HCT116 (cell line): Measurements from ENCODE around the gene KMT2E. TPM values are rescaled to one million over a fixed set of nuclear protein-coding genes. Genes with fewer than 3 reads are reported as not detected.

Source experiments
- ATAC-seq: fragments of 200-7000 bp; cut with Tn5 transposase; 2 replicates; pipeline ENCODE4 v1.9.1; 2020; ENCODE audit warnings: mild to moderate bottlenecking, moderate library complexity
- BruUV-seq: library from RNA; stranded (reverse); fragments of 400-500 nt; replicated peaks from 2 replicates; lab custom pipeline; 2021; lab: Mats Ljungman, UMichigan
- CTCF ChIA-PET: fragments of 300-600 bp; sonication (Branson Sonifier 250); formaldehyde crosslinking; loops from one replicate; lab custom pipeline; 2021; ENCODE audit warnings: antibody characterized with exemption; lab: Charles Lee
- POLR2A ChIA-PET: fragments of 300-600, 350-600 bp; sonication (Branson Sonifier 250); formaldehyde crosslinking; loops from one replicate; lab custom pipeline; 2021; ENCODE audit warnings: antibody characterized with exemption; lab: Charles Lee
- RAD21 ChIA-PET, 2 experiments: fragments of 300-600 bp; sonication (Branson Sonifier 250); formaldehyde crosslinking; loops; one replicate each; lab custom pipeline; 2023; ENCODE audit warnings: low total read pairs in 2 of 2; ENCODE audit not compliant: uncharacterized antibody in 2 of 2, unreplicated experiment in 2 of 2, low non-redundant PET in 1 of 2; lab: Charles Lee
- DNase-seq: peaks from one replicate; pipeline ENCODE4 v3.0.0-alpha.2; 2010; ENCODE audit warnings: low read depth, low spot score
- H2AFZ ChIP-seq: fragments of 200-600 bp; shearing (Covaris generic), sonication (generic); 2 replicates; pipeline ENCODE4 v1.6.1; 2017; ENCODE audit warnings: low read depth, mixed run types, mixed read lengths, antibody characterized with exemption, low read length; ENCODE audit not compliant: poor library complexity, severe bottlenecking
- H3K27ac ChIP-seq: 2 replicates; pipeline ENCODE4 v1.5.1; 2012; ENCODE audit warnings: low read depth, low read length
- H3K27me3 ChIP-seq: fragments of 200-600 bp; sonication (generic); 2 replicates; pipeline ENCODE4 v1.6.1; 2016; ENCODE audit warnings: mixed run types, low read length, mixed read lengths; ENCODE audit not compliant: insufficient read depth
- H3K36me3 ChIP-seq, 2 experiments: fragments of 200-500 bp in 1 of 2; fragments of 200-600 bp in 1 of 2; sonication (Bioruptor generic) in 1 of 2; sonication (generic) in 1 of 2; 2 replicates each; pipeline versions ENCODE4 v1.5.1 to v1.6.1; 2014 to 2016; ENCODE audit warnings: low read length in 2 of 2, inconsistent platforms in 1 of 2, mixed read lengths in 1 of 2, mixed run types in 1 of 2; ENCODE audit not compliant: insufficient read depth in 2 of 2, control insufficient read depth in 1 of 2
- H3K4me1 ChIP-seq, 2 experiments: fragments of 200-600 bp in 1 of 2; sonication (generic) in 1 of 2; 2 replicates each; pipeline versions ENCODE4 v1.5.1 to v1.6.1; 2012 to 2017; ENCODE audit warnings: low read length in 2 of 2, inconsistent platforms in 1 of 2, mild to moderate bottlenecking in 1 of 2, mixed read lengths in 1 of 2, mixed run types in 1 of 2, moderate library complexity in 1 of 2; ENCODE audit not compliant: insufficient read depth in 2 of 2, control insufficient read depth in 1 of 2
- H3K4me2 ChIP-seq: fragments of 200-600 bp; sonication (generic); 2 replicates; pipeline ENCODE4 v1.6.1; 2017; ENCODE audit warnings: mixed run types, low read length, mixed read lengths
- H3K4me3 ChIP-seq, 2 experiments: fragments of 200-600 bp in 1 of 2; sonication (generic) in 1 of 2; replicated peaks in 1 of 2; 2 replicates each; pipeline ENCODE4 v1.5.1; 2011 to 2016; ENCODE audit warnings: low read length in 2 of 2, control low read depth in 1 of 2, low read depth in 1 of 2, mild to moderate bottlenecking in 1 of 2, mixed read lengths in 1 of 2, mixed run types in 1 of 2
- H3K79me2 ChIP-seq: fragments of 200-600 bp; sonication (generic); 2 replicates; pipeline ENCODE4 v1.6.1; 2017; ENCODE audit warnings: mild to moderate bottlenecking, mixed run types, low read length, moderate library complexity, mixed read lengths; ENCODE audit not compliant: insufficient read depth
- H3K9ac ChIP-seq: fragments of 200-600 bp; sonication (generic); 2 replicates; pipeline ENCODE4 v1.6.1; 2016; ENCODE audit warnings: low read length, mixed read lengths
- H3K9me2 ChIP-seq: fragments of 200-600 bp; sonication (generic), shearing (Covaris generic); 2 replicates; pipeline ENCODE4 v1.6.1; 2017; ENCODE audit warnings: mixed run types, mild to moderate bottlenecking, moderate library complexity; ENCODE audit not compliant: insufficient read depth
- H3K9me3 ChIP-seq, 2 experiments: fragments of 200-500 bp in 1 of 2; fragments of 200-600 bp in 1 of 2; sonication (Bioruptor generic) in 1 of 2; sonication (generic) in 1 of 2; 2 replicates each; pipeline ENCODE4 v1.6.1; 2014 to 2017; ENCODE audit warnings: low read length in 2 of 2, mixed read lengths in 2 of 2, inconsistent platforms in 1 of 2, low read depth in 1 of 2, mild to moderate bottlenecking in 1 of 2, mixed run types in 1 of 2, moderate library complexity in 1 of 2; ENCODE audit not compliant: control insufficient read depth in 1 of 2, insufficient read depth in 1 of 2
- H4K20me1 ChIP-seq: fragments of 200-600 bp; sonication (generic), shearing (Covaris generic); 2 replicates; pipeline ENCODE4 v1.6.1; 2017; ENCODE audit warnings: mixed run types, mild to moderate bottlenecking, moderate library complexity; ENCODE audit not compliant: insufficient read depth
- CBX3 ChIP-seq: IDR thresholded peaks from 2 replicates; pipeline ENCODE4 v1.6.1; 2012; ENCODE audit warnings: low read depth
- CEBPB ChIP-seq: IDR thresholded peaks from 2 replicates; pipeline ENCODE4 v1.6.1; 2012; ENCODE audit warnings: low read depth
- EGR1 ChIP-seq: IDR thresholded peaks from 2 replicates; pipeline ENCODE4 v1.6.1; 2012; ENCODE audit warnings: low read depth
- ELF1 ChIP-seq: IDR thresholded peaks from 2 replicates; pipeline ENCODE4 v1.6.1; 2012; ENCODE audit warnings: low read depth, borderline replicate concordance
- EZH2 ChIP-seq: fragments of 200-600 bp; sonication (generic); IDR thresholded peaks from 2 replicates; pipeline ENCODE4 v1.6.1; 2017; ENCODE audit warnings: antibody characterized with exemption, mixed run types
- EZH2phosphoT487 ChIP-seq: fragments of 200-600 bp; IDR thresholded peaks from 2 replicates; pipeline ENCODE4 v1.6.1; 2018; ENCODE audit warnings: antibody characterized with exemption, borderline replicate concordance
- FOSL1 ChIP-seq: IDR thresholded peaks from 2 replicates; pipeline ENCODE4 v1.6.1; 2012; ENCODE audit warnings: low read depth
- POLR2AphosphoS5 ChIP-seq: IDR thresholded peaks from 2 replicates; pipeline ENCODE4 v1.6.1; 2011; ENCODE audit warnings: mild to moderate bottlenecking, low read depth, low read length, moderate library complexity
- REST ChIP-seq: IDR thresholded peaks from 2 replicates; pipeline ENCODE4 v1.6.1; 2012; ENCODE audit warnings: low read depth
- SP1 ChIP-seq: IDR thresholded peaks from 2 replicates; pipeline ENCODE4 v1.6.1; 2012; ENCODE audit warnings: low read depth
- SRF ChIP-seq: IDR thresholded peaks from 2 replicates; pipeline ENCODE4 v1.6.1; 2012; ENCODE audit warnings: low read depth
- intact Hi-C: fragments of 100-400 bp; cut with micrococcal nuclease; formaldehyde crosslinking; loops from 2 replicates; pipeline ENCODE4 v1.10.0; 2022
- total RNA-seq: library from RNA; stranded (reverse); gene quantifications from one replicate; pipeline ENCODE4 v1.2.1, GENCODE V29; 2021; ENCODE audit not compliant: unreplicated experiment

The KMT2E gene
- total RNA-seq, 1 experiment from 2014 or later: 39.8 TPM

DNA sequence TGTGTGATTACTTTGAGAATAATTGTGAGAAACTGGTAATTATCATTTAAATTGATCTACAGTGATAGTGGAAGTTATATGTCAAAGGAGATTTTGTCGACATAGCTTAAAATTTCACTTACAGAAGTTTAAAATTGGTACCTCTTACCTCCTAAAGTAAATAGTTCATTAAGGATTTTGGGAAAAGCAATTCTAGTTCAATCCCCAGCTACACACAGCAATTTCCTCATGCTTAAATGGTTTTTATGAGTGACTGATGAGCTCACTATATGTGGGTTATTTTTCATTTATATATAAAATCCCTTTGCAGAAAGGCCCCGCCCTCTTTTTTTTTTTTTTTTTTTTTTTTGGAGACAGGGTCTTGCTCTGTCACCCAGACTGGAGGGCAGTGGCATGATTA is 12.7 kb downstream of the KMT2E start:
- Histone ChIP-seq H3K9me2 (no peaks in the 10 kb centered on the region), H3K9ac (no peak overlapping the region), H3K79me2 (peaks cover 98% of the 10 kb centered on the region), H2AFZ (no peak overlapping the region), H3K4me3 (no peak overlapping the region), H3K4me2 (no peak overlapping the region), H4K20me1 (peaks cover 15% of the 10 kb centered on the region), H3K36me3 (no peaks in the 10 kb centered on the region), H3K27ac (no peak overlapping the region), H3K9me3 (no peaks in the 10 kb centered on the region), H3K27me3 (no peaks in the 10 kb centered on the region), H3K4me1 (no peaks in the 10 kb centered on the region)
- POLR2A ChIA-PET: no interaction called here
- DNase-seq: no peak
- ATAC-seq: no peak
- no peak for TF ChIP-seq ELF1
- TF ChIP-seq POLR2AphosphoS5: no peak
- no peak for TF ChIP-seq EZH2phosphoT487
- no peak for TF ChIP-seq EZH2
- TF ChIP-seq FOSL1: no peak
- CTCF ChIA-PET: no interaction called here
- intact Hi-C loops: no loop called here
- RAD21 ChIA-PET: no interaction called here
- BruUV-seq: no TSS peak

DNA sequence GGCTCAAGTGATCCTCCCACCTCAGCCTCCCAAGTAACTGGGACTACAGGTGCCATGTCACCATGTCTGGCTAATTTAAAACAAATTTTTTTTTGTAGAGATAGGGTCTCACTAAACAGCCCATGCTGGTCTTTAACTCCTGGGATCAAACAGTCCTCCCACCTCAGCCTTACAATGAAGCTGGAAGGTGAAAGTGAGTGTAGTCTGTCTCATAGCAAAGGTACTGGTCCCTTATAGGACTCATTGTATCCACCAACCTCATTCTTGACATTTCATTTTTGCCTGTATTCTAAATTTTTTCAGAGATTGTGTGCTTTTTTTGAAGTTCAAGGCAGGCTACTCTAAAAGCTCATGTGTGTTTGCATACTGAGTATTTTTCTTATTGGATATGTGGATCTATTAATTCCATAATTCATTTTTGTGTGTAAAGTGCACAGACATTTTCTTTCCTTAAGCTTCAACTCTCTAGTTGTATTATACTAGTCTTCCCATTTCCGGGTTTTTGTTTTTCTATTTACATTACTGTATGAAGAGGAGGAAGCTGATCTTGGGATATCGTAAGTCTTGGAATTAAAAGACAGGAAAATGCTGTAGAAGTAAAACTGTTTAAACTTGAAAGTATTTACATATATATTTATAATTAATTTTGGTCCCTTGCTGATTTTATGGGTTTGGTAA is 13.3 kb downstream of the KMT2E start:
- peaks cover 15% of the 10 kb centered on the region for H4K20me1 ChIP-seq
- ATAC-seq: no peak

More for the DNA sequence above, 13.3 kb downstream of the KMT2E start:
- Histone ChIP-seq H2AFZ (no peak overlapping the region), H3K9me3 (no peaks in the 10 kb centered on the region), H3K4me1 (no peaks in the 10 kb centered on the region), H3K9me2 (no peaks in the 10 kb centered on the region), H3K27ac (no peak overlapping the region)
- no peak for DNase-seq
- BruUV-seq: no TSS peak
- CTCF ChIA-PET: no interaction called here
- RAD21 ChIA-PET: no interaction called here
- TF ChIP-seq EGR1: no peak
- no peak for TF ChIP-seq REST
- TF ChIP-seq ELF1: no peak
- no peak for TF ChIP-seq CEBPB
- no peak for TF ChIP-seq SRF
- TF ChIP-seq SP1: no peak
- TF ChIP-seq EZH2: no peak
- no peak for TF ChIP-seq FOSL1
- TF ChIP-seq CBX3: no peak
- no peak for TF ChIP-seq EZH2phosphoT487
- TF ChIP-seq, all 23 proteins: peak for 0
- no peak overlapping the region for H3K4me2 ChIP-seq
- H3K4me3 ChIP-seq: no peak overlapping the region
- intact Hi-C loops: no loop called here
- H3K9ac ChIP-seq: no peak overlapping the region
- H3K36me3 ChIP-seq: no peaks in the 10 kb centered on the region
- H3K27me3 ChIP-seq: no peaks in the 10 kb centered on the region
- H3K79me2 ChIP-seq: peaks cover 98% of the 10 kb centered on the region
- POLR2A ChIA-PET: no interaction called here
